A549 (cell line): Measurements from ENCODE around the gene NXPH4. TPM values are rescaled to one million over a fixed set of nuclear protein-coding genes. Genes with fewer than 3 reads are reported as not detected.

ENCODE experiments used
- ATAC-seq, 2 experiments: fragments of 200-7000 bp in 1 of 2; fragments of >200 bp in 1 of 2; cut with Nextera tagmentation in 1 of 2; cut with Tn5 transposase in 1 of 2; 3 replicates each; pipeline versions ENCODE4 v1.8.0 to v1.9.1; 2018 to 2020; ENCODE audit warnings: mild to moderate bottlenecking in 1 of 2, moderate library complexity in 1 of 2
- CTCF ChIA-PET: fragments of 300-600 bp; sonication (Branson Sonifier 250); formaldehyde crosslinking; extraction: SDS; loops from one replicate; lab custom pipeline; 2021; ENCODE audit warnings: antibody characterized with exemption, inconsistent platforms; lab: Yijun Ruan, JAX
- POLR2A ChIA-PET: fragments of 350-600 bp; formaldehyde crosslinking; extraction: SDS; loops from one replicate; lab custom pipeline; 2021; ENCODE audit warnings: antibody characterized with exemption, inconsistent platforms; lab: Yijun Ruan, JAX
- DNase-seq, 2 experiments: peaks; one replicate each; pipeline versions ENCODE4 v3.0.0 to v3.0.0-alpha.2; 2011 to 2016; ENCODE audit warnings: low read depth in 1 of 2, low spot score in 1 of 2
- FAIRE-seq: peaks from 2 replicates; lab custom pipeline; 2011; peaks lifted over from hg19 to GRCh38; lab: Jason Lieb, UNC
- H3K27ac ChIP-seq, 2 experiments: fragments of >200 bp; sonication (Bioruptor Twin); formaldehyde crosslinking; 3 replicates each; pipeline ENCODE4 v1.5.1; 2016 to 2017
- H3K4me1 ChIP-seq: fragments of >200 bp; sonication (Bioruptor Twin); formaldehyde crosslinking; 3 replicates; pipeline ENCODE4 v1.6.1; 2016
- H3K4me2 ChIP-seq: fragments of >200 bp; sonication (Bioruptor Twin); formaldehyde crosslinking; 3 replicates; pipeline ENCODE4 v1.6.1; 2016
- H3K4me3 ChIP-seq: fragments of >200 bp; sonication (Bioruptor Twin); formaldehyde crosslinking; 3 replicates; pipeline ENCODE4 v1.5.1; 2016
- H3K9me3 ChIP-seq: fragments of >200 bp; sonication (Bioruptor Twin); formaldehyde crosslinking; 3 replicates; pipeline ENCODE4 v1.6.1; 2016
- CBX2 ChIP-seq: fragments of 200-600 bp; sonication (generic); IDR thresholded peaks from 2 replicates; pipeline ENCODE4 v1.6.1; 2016; ENCODE audit warnings: low read depth, mild to moderate bottlenecking, borderline replicate concordance
- CHD2 ChIP-seq: fragments of 150-350 bp; IDR thresholded peaks from 2 replicates; pipeline ENCODE4 v1.6.1; 2014; ENCODE audit warnings: low read length; ENCODE audit not compliant: partially characterized antibody
- CHD4 ChIP-seq: fragments of 200-600 bp; sonication (generic); IDR thresholded peaks from 2 replicates; pipeline ENCODE4 v1.6.1; 2016; ENCODE audit warnings: antibody characterized with exemption, mild to moderate bottlenecking, borderline replicate concordance
- EHMT2 ChIP-seq: fragments of 200-600 bp; sonication (generic); IDR thresholded peaks from 2 replicates; pipeline ENCODE4 v1.6.1; 2016; ENCODE audit warnings: antibody characterized with exemption, low read depth, mild to moderate bottlenecking, moderate library complexity
- EP300 ChIP-seq, 2 experiments: fragments of >200 bp; sonication (Bioruptor Twin); formaldehyde crosslinking; IDR thresholded peaks; 2 replicates in 1 of 2; 3 replicates in 1 of 2; pipeline ENCODE4 v1.6.1; 2016 to 2017
- FOSB ChIP-seq: fragments of 250-450 bp; sonication (Bioruptor Pico); IDR thresholded peaks from 2 replicates; pipeline ENCODE4 v1.5.0; 2020; ENCODE audit warnings: mild to moderate bottlenecking, moderate library complexity
- GATA3 ChIP-seq: IDR thresholded peaks from 2 replicates; pipeline ENCODE4 v1.6.1; 2012; ENCODE audit warnings: borderline replicate concordance
- HEYL ChIP-seq: fragments of 250-450 bp; sonication (Bioruptor Pico); IDR thresholded peaks from 2 replicates; pipeline ENCODE4 v1.8.0; 2021; ENCODE audit warnings: mild to moderate bottlenecking, moderate library complexity
- HOXA7 ChIP-seq: fragments of 250-450 bp; sonication (Bioruptor Pico); IDR thresholded peaks from 2 replicates; pipeline ENCODE4 v1.5.0; 2020; ENCODE audit warnings: mild to moderate bottlenecking, moderate library complexity
- HOXB5 ChIP-seq: fragments of 250-450 bp; sonication (Bioruptor Pico); IDR thresholded peaks from 2 replicates; pipeline ENCODE4 v1.5.0; 2020; ENCODE audit warnings: mild to moderate bottlenecking, moderate library complexity
- KDM1A ChIP-seq: fragments of 200-600 bp; sonication (generic); IDR thresholded peaks from 2 replicates; pipeline ENCODE4 v1.6.1; 2016; ENCODE audit warnings: low read depth, mild to moderate bottlenecking
- MAFK ChIP-seq: fragments of 450-650 bp; IDR thresholded peaks from 2 replicates; pipeline ENCODE4 v1.6.1; 2014; ENCODE audit not compliant: partially characterized antibody
- MAX ChIP-seq: IDR thresholded peaks from 2 replicates; pipeline ENCODE4 v1.6.1; 2012
- MYC ChIP-seq: IDR thresholded peaks from 2 replicates; pipeline ENCODE4 v1.6.1; 2012; ENCODE audit warnings: mild to moderate bottlenecking, inconsistent platforms, low read length, improper control_type of control experiment, borderline replicate concordance
- NFE2L2 ChIP-seq: fragments of 150-350 bp; conservative IDR thresholded peaks from 2 replicates; pipeline ENCODE4 v1.6.1; 2014; ENCODE audit warnings: low read length
- NPAS2 ChIP-seq: fragments of 250-450 bp; sonication (Bioruptor Pico); IDR thresholded peaks from 2 replicates; pipeline ENCODE4 v1.8.0; 2022; ENCODE audit warnings: mild to moderate bottlenecking, moderate library complexity, borderline replicate concordance
- POLR2AphosphoS2 ChIP-seq: conservative IDR thresholded peaks from 2 replicates; pipeline ENCODE4 v1.6.1; 2012; ENCODE audit warnings: low read length, improper control_type of control experiment, inconsistent platforms
- RARB ChIP-seq: fragments of 250-450 bp; sonication (Bioruptor Pico); IDR thresholded peaks from 2 replicates; pipeline ENCODE4 v1.8.0; 2021; ENCODE audit warnings: mild to moderate bottlenecking, moderate library complexity
- RCOR1 ChIP-seq: fragments of 150-350 bp; IDR thresholded peaks from 2 replicates; pipeline ENCODE4 v1.6.1; 2014; ENCODE audit warnings: antibody characterized with exemption, low read length, low read depth
- REST ChIP-seq: fragments of 200-600 bp; sonication (generic); IDR thresholded peaks from 2 replicates; pipeline ENCODE4 v1.6.1; 2016; ENCODE audit warnings: antibody characterized with exemption, mild to moderate bottlenecking, moderate library complexity
- RFX5 ChIP-seq: fragments of 450-650 bp; IDR thresholded peaks from 2 replicates; pipeline ENCODE4 v1.7.1; 2014; ENCODE audit warnings: antibody characterized with exemption, mild to moderate bottlenecking, moderate library complexity
- SMC3 ChIP-seq: fragments of >200 bp; sonication (Bioruptor Twin); formaldehyde crosslinking; IDR thresholded peaks from 3 replicates; pipeline ENCODE4 v1.6.1; 2018; ENCODE audit warnings: inconsistent platforms
- WGBS: methylation state at CpG from one replicate; pipeline ENCODE4 v1.1.6; 2017; ENCODE audit errors: missing lambda C conversion rate; 5-methylcytosine and 5-hydroxymethylcytosine counted together
- polyA plus RNA-seq, 4 experiments: library from polyadenylated mRNA; depleted of rRNA in 3 of 4; stranded (reverse); fragments of >200 nt; fragmentation: RNase III in 1 of 4; extraction: RNeasy Plus Mini Kit Qiagen cat#74134 plus additional on column Dnase treatment in 1 of 4; gene quantifications; 2 replicates in 3 of 4; 3 replicates in 1 of 4; pipeline ENCODE4 v1.2.3, GENCODE V29; 2011 to 2017

Gene NXPH4
- polyA plus RNA-seq, 2 of the 4 experiments (the other 2 are of a cell fraction): 0.52 to 3.5 TPM

GRCh38 chr12:57210461-57210860 is 6.1 kb upstream of the NXPH4 start:
- no peak overlapping the region for H3K27ac ChIP-seq
- POLR2A ChIA-PET: no interaction called here
- peaks cover 15% of the 10 kb centered on the region for H3K4me1 ChIP-seq
- WGBS: 86% methylated on average over 9 of the region's 15 CpGs
- no peak overlapping the region for H3K4me3 ChIP-seq
- DNase-seq (no peak), FAIRE-seq (no peak), ATAC-seq (no peak)
- no peaks in the 10 kb centered on the region for H3K9me3 ChIP-seq
- CTCF ChIA-PET: interaction anchor here (0.9 to 4.6 kb wide), 2 partner anchors 30 to 32 kb away, joined by 4 to 27 read pairs; no protein-coding TSS in a partner anchor
- H3K4me2 ChIP-seq: no peak overlapping the region
- no peak for TF ChIP-seq NFE2L2
- no peak for TF ChIP-seq EHMT2
- no peak for TF ChIP-seq CHD4
- TF ChIP-seq CBX2: no peak
- TF ChIP-seq HOXA7 (CRISPR knock-in tag): no peak
- no peak for TF ChIP-seq HOXB5 (CRISPR knock-in tag)
- TF ChIP-seq RCOR1: no peak
- TF ChIP-seq KDM1A: no peak
- TF ChIP-seq MAFK: no peak
- no peak for TF ChIP-seq FOSB (CRISPR knock-in tag)
- TF ChIP-seq CHD2: no peak
- TF ChIP-seq RARB (CRISPR knock-in tag): no peak
- TF ChIP-seq MAX: no peak
- no peak for TF ChIP-seq GATA3
- no peak for TF ChIP-seq SMC3
- TF ChIP-seq RFX5: no peak

GRCh38 chr12:57210926-57211692 is 5.5 kb upstream of the NXPH4 start:
- 86% methylated on average over 15 of the region's 16 CpGs for WGBS
- H3K27ac ChIP-seq: no peak overlapping the region
- H3K4me3 ChIP-seq: no peak overlapping the region
- no peaks in the 10 kb centered on the region for H3K9me3 ChIP-seq
- H3K4me1 ChIP-seq: peaks cover 21% of the 10 kb centered on the region
- FAIRE-seq (no peak), ATAC-seq (no peak), DNase-seq (no peak)
- ChIA-PET CTCF (interaction anchor here (0.5 to 5.0 kb wide), 4 partner anchors 15 to 829 kb away, joined by 4 to 45 read pairs (median 16); no protein-coding TSS in a partner anchor), POLR2A (no interaction called here)
- H3K4me2 ChIP-seq: no peak overlapping the region
- no peak for TF ChIP-seq NPAS2 (CRISPR knock-in tag)
- no peak for TF ChIP-seq REST
- TF ChIP-seq EP300 (IDR thresholded peaks at IDR 0.05): no peak
- no peak for TF ChIP-seq POLR2AphosphoS2
- no peak for TF ChIP-seq MYC
- no peak for TF ChIP-seq HEYL (CRISPR knock-in tag)
